ENCODE measurements around the gene DRAM1. TPM values are rescaled to one million over a fixed set of nuclear protein-coding genes. Genes with fewer than 3 reads are reported as not detected.

Gene DRAM1
- total and polyA plus RNA-seq, 2 donors (not counting 1 experiment from before 2014, with no cell fraction given): 155 to 184 TPM

GRCh38 chr12:101939306-101939705 is 61.9 kb downstream of the DRAM1 start:
- TF ChIP-seq CTCF (conservative IDR thresholded peaks at IDR 0.05 in 1 of 2, IDR thresholded peaks at IDR 0.05 in 1 of 2; ENCODE audit: low read depth in 1 of 2, low read length in 2 of 2) (no peak), EZH2 (IDR thresholded peaks at IDR 0.05; ENCODE audit: low read length, missing control alignments) (no peak)
- H2AFZ ChIP-seq (ENCODE audit: low read length): no peak overlapping the region
- no peaks in the 10 kb centered on the region for H3K27me3 ChIP-seq (ENCODE audit: control insufficient read depth, insufficient read depth, low read length)

DNA sequence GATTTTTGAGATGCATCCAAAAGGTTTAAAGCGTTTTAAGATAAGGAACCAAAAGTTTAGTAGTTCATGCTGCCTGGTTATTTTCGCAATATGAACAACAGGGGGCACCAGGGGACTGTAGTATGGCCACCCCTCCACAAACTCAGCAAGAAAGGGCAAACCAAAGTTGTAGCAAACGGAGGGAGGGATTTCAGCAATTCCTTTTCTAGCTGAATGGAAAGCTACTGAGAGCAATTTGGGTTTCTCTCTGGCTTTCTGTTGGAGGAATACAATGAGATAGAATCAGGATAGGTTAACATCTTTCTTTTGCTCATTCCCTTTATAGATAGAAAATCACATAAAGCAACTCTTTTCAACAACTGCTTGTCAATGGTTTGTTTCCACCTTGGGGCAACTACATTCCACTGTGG is 62.5 kb downstream of the DRAM1 start:
- Histone ChIP-seq H2AFZ (ENCODE audit: low read length) (no peak overlapping the region), H3K79me2 (ENCODE audit: control insufficient read depth, insufficient read depth, low read length) (no peaks in the 10 kb centered on the region), H3K9me3 (ENCODE audit: control insufficient read depth, insufficient read depth, low read depth, low read length) (no peaks in the 10 kb centered on the region), H3K36me3 (ENCODE audit: control insufficient read depth, insufficient read depth, low read length) (no peaks in the 10 kb centered on the region), H3K27ac (ENCODE audit: insufficient read depth, low read length) (no peak overlapping the region), H3K9ac (ENCODE audit: insufficient read depth, low read length) (no peak overlapping the region), H3K4me2 (ENCODE audit: extremely low read depth, insufficient read depth, low read length) (no peak overlapping the region), H4K20me1 (ENCODE audit: control insufficient read depth, extremely low read depth, insufficient read depth, low read length) (no peaks in the 10 kb centered on the region), H3K27me3 (ENCODE audit: control insufficient read depth, insufficient read depth, low read length) (no peaks in the 10 kb centered on the region), H3K4me1 (ENCODE audit: control insufficient read depth, extremely low read depth, insufficient read depth, low read length) (peaks cover 15% of the 10 kb centered on the region), H3K4me3 (replicated peaks in 1 of 4; ENCODE audit: control extremely low read depth in 1 of 4, insufficient read depth in 1 of 4, low read depth in 3 of 4, low read length in 4 of 4) (no peak overlapping the region)
- peak; percentile 71 to 84 for DNase-seq (ENCODE audit: low read depth in 2 of 2)
- TF ChIP-seq CTCF (conservative IDR thresholded peaks at IDR 0.05 in 1 of 2, IDR thresholded peaks at IDR 0.05 in 1 of 2; ENCODE audit: low read depth in 1 of 2, low read length in 2 of 2): peak; percentile 88 to 95
- no peak for TF ChIP-seq EZH2 (IDR thresholded peaks at IDR 0.05; ENCODE audit: low read length, missing control alignments)

More at GRCh38 chr12:101939306-101939705, 61.9 kb downstream of the DRAM1 start:
- no peak overlapping the region for H3K4me3 ChIP-seq (replicated peaks in 1 of 4; ENCODE audit: control extremely low read depth in 1 of 4, insufficient read depth in 1 of 4, low read depth in 3 of 4, low read length in 4 of 4)
- no peaks in the 10 kb centered on the region for H3K9me3 ChIP-seq (ENCODE audit: control insufficient read depth, insufficient read depth, low read depth, low read length)
- no peak overlapping the region for H3K27ac ChIP-seq (ENCODE audit: insufficient read depth, low read length)
- no peak overlapping the region for H3K4me2 ChIP-seq (ENCODE audit: extremely low read depth, insufficient read depth, low read length)
- no peaks in the 10 kb centered on the region for H3K79me2 ChIP-seq (ENCODE audit: control insufficient read depth, insufficient read depth, low read length)
- no peaks in the 10 kb centered on the region for H4K20me1 ChIP-seq (ENCODE audit: control insufficient read depth, extremely low read depth, insufficient read depth, low read length)
- H3K9ac ChIP-seq (ENCODE audit: insufficient read depth, low read length): no peak overlapping the region
- DNase-seq (ENCODE audit: low read depth in 2 of 2): no peak
- peaks cover 15% of the 10 kb centered on the region for H3K4me1 ChIP-seq (ENCODE audit: control insufficient read depth, extremely low read depth, insufficient read depth, low read length)
- H3K36me3 ChIP-seq (ENCODE audit: control insufficient read depth, insufficient read depth, low read length): no peaks in the 10 kb centered on the region

- H4K20me1 ChIP-seq (ENCODE audit: control insufficient read depth, extremely low read depth, insufficient read depth, low read length): no peaks in the 10 kb centered on the region
- DNase-seq (ENCODE audit: low read depth in 2 of 2): no peak
- no peak overlapping the region for H3K27ac ChIP-seq (ENCODE audit: insufficient read depth, low read length)
- H2AFZ ChIP-seq (ENCODE audit: low read length): no peak overlapping the region
- no peaks in the 10 kb centered on the region for H3K36me3 ChIP-seq (ENCODE audit: control insufficient read depth, insufficient read depth, low read length)
- no peak overlapping the region for H3K9ac ChIP-seq (ENCODE audit: insufficient read depth, low read length)
- no peaks in the 10 kb centered on the region for H3K79me2 ChIP-seq (ENCODE audit: control insufficient read depth, insufficient read depth, low read length)
- peaks cover 15% of the 10 kb centered on the region for H3K4me1 ChIP-seq (ENCODE audit: control insufficient read depth, extremely low read depth, insufficient read depth, low read length)
- no peak overlapping the region for H3K4me2 ChIP-seq (ENCODE audit: extremely low read depth, insufficient read depth, low read length)
- H3K4me3 ChIP-seq (replicated peaks in 1 of 4; ENCODE audit: control extremely low read depth in 1 of 4, insufficient read depth in 1 of 4, low read depth in 3 of 4, low read length in 4 of 4): no peak overlapping the region
- H3K9me3 ChIP-seq (ENCODE audit: control insufficient read depth, insufficient read depth, low read depth, low read length): no peaks in the 10 kb centered on the region
- H3K27me3 ChIP-seq (ENCODE audit: control insufficient read depth, insufficient read depth, low read length): no peaks in the 10 kb centered on the region
- TF ChIP-seq CTCF (conservative IDR thresholded peaks at IDR 0.05 in 1 of 2, IDR thresholded peaks at IDR 0.05 in 1 of 2; ENCODE audit: low read depth in 1 of 2, low read length in 2 of 2): no peak
- TF ChIP-seq EZH2 (IDR thresholded peaks at IDR 0.05; ENCODE audit: low read length, missing control alignments): no peak
These were observed 63.1 kb downstream of the DRAM1 start for GRCh38 chr12:101940400-101940950.

All from fibroblast of lung (primary cell).